GM12892 (cell line): ENCODE results near the gene NRXN2.

Experiments
- POLR2A ChIP-seq: IDR thresholded peaks from 2 replicates; pipeline ENCODE4 v1.6.1; 2011; ENCODE audit warnings: low read depth, low read length, control low read depth
- POLR2AphosphoS5 ChIP-seq: IDR thresholded peaks from 2 replicates; pipeline ENCODE4 v1.6.1; 2011; ENCODE audit warnings: low read depth, low read length, control low read depth
- TAF1 ChIP-seq: IDR thresholded peaks from 2 replicates; pipeline ENCODE4 v1.6.1; 2011; ENCODE audit warnings: low read depth, mild to moderate bottlenecking, control low read depth, low read length, borderline replicate concordance

DNA sequence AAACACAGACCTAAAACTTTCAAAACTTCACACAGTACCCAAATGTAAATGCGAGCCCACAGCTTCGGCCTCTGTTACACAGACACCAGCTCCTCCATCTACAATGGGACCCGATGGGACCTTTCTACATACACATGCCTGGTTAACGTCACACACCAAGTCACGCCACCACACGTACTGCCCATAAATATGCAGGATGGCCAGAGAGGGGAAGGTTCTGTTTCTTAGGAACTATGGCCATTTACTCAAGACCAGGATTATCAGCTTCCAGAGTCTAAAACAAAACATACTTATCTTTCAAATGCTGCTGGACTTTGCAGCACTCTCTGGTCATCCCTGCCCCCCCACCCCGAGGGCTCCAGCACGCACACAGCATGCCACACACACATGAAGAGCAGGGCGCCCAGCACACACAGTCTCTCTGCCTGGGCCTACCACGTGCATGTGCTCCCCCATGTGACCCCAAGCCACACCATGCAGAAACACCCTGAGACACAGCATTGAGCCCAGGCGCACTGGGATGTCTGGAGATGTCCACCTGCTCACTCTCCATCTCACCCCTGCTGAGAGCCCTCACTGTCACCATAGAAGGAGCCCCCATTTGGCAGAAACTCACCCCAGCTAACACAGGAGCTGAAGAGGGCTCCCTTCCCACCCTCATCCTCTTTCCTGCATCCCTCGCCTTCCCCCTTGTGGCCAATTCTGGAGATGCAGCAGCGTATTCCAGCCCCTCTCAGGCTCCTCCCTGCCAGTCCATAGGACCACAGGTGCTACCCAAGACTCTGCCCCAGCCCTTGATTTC lies 70.2 kb downstream of the NRXN2 start:
- no peak for TF ChIP-seq POLR2AphosphoS5
- TF ChIP-seq POLR2A = no peak
- no peak for TF ChIP-seq TAF1
